Activated CD8-positive, alpha-beta memory T cell treated with anti-CD3 and anti-CD28 coated beads for 24 hours (primary cell): ENCODE measurements around the gene PSD.

Experiments used
- DNase-seq: peaks from one replicate; pipeline ENCODE4 v3.0.0-alpha.2; 2020

The PSD gene

DNA sequence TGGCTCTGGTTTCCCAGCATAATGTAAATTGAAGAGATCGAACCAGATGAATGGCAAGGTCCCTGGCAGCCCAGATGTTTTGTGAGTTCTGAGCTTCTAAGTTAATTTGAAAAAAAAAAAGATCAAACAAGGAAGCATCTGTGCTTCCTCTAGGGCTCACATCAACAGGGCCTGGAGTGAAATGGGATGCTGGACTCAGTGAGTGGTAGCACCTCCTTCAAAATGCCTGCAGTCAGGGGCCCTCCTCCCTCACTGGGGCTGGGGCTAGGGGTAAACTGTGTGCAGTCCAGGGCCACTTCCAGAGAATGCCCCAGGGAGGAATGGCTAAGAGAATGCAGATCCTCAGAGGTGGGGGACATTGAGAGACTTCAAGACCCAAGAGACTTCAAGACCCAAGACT is 19.8 kb upstream of the PSD start:
- no peak for DNase-seq

DNA sequence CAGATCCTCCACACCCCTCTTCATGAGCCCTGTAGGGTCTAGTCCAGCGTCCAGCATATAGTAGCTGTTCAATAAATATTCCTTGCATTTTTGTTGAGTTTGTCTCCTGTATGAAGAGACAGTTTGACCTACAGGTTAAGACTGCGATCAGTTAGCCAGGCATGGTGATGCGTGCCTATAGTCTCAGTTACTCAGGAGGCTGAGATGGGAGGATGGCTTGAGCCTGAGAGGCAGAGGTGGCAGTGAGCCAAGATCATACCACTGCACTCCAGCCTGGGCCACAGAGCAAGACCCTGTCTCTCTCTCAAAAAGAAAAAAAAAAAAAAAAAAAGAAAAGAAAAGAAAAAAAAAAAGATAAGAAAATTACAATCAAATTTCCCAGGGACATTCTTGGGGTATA is 18.9 kb upstream of the PSD start:
- DNase-seq: no peak

GRCh38 chr10:102436312-102436711 is 17.7 kb upstream of the PSD start:
- no peak for DNase-seq

GRCh38 chr10:102435529-102436233 is 17.1 kb upstream of the PSD start:
- peak; percentile 79 for DNase-seq

DNA sequence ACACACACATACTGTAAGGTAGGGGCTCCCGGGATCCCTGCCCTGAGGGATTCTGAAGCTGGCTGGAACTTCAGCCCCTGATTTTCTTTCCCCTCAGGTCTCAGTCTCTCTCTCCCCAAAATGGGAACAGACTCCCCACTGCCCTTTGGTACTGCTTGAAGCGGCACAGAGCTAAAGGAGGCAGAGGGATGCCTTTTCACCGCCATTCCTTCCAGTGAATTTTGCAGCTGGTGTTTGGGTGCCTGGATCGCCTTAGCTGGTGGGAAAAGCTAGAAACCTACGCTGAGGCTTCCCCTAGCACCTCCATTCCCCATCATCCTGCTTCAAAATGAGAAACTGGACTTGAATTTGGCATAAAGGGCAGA is 16.5 kb upstream of the PSD start:
- DNase-seq: no peak

DNA sequence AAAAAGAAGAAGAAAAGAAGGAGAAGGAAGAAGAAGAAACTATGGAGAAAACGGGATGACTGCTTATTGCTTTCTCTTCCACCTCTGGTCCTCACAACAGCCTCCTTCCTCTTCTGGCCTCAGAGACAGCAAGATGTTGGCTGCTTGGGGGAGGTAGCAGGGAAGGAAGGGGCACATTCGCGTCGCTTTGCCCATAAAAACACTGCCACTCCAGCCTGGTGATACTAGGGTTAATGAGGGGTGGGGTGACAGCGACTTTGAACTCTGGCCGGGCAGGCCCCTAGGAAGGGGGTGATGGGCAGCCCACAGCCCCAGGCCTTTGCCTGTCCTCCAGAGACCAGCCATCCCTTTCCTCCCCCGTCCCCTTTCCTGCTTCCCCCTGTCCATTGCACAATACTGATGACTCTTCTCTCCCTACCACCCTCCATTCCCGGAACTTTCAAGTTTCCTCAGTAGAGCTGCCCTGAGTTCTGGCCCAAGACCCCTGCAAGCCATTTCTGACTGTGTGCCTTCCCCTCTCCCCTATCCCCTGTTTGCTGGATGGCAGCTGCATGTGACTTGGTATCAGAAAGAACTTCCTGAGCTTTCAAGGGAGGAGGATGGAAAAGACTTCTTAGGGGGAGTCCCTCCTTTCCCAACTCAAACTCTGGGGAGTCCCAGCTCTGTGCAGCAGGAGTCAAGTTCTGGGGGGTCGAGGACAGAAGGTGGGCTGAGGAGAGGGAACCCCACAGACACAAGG is 16.0 kb upstream of the PSD start:
- DNase-seq: no peak

DNA sequence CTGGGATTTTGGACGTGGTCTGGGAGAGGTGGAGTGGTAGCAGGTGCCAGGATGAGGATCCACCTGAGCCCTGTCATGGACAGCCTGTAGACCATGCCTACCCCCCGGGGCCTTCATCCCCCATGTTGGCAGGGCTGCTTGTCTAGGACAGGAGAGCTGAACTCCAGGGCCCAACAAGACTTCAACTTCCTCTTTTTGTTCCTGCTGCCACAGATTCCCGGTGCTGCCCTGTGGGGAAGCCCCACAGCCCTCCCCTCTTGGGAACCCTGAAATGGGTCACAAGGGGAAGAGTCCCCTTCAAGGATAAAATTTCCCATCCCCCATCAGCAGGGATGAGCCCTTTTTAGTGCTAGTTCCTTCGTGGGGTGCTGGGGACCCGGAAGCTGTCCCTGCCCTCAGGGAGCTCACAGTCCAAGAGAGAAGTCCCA is 15.0 kb upstream of the PSD start:
- peak; percentile 71 for DNase-seq

DNA sequence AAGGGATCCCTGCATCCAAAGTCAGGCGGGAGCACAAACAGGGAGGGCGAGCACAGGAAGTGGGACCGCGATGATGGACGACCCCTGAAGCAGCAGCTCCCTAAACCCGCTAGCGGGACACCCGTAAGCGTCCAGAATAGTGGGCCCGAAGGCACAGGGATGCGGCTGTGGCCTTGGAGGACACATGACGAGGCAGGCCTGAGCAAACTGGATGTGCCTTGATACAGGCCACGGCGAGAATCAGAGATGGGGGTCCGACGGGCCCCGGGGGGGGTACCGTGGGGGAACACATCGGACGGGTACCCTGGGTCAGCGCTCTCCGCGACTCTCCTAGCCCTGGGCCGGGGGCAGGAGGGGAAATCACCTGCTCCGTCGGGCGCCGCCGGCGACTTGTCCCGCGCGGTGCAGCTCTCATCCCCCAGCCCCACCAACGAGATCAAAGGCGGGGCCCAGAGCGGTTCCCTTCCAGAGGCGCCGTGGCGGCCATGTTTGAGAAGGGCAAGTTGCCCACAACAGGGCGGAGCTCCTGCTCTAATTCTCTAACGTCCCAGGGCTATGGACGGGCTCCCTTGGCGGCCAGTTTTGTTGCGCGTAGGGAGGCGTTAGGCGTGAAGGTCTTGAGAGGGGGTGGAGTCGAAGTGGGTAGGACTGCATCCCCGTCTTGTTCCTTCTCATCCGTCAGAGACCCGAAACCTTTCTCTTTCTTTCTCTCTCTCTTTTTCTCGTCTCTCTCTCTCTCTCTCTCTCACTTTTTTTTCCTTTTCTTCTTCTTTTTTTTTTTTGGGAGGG is 13.8 kb upstream of the PSD start, which contains the start of gene CUEDC2:
Gene CUEDC2, minus strand, starts transcription at position 413 of the 789 bp plus-strand sequence. CDS start 7,386 bp downstream, outside the sequence.
- DNase-seq: peak; percentile 100

GRCh38 chr10:102431452-102432124 is 13.0 kb upstream of the PSD start:
- DNase-seq: no peak

GRCh38 chr10:102429468-102429867 is 10.9 kb upstream of the PSD start:
- DNase-seq: no peak

GRCh38 chr10:102426803-102427287 is 8.3 kb upstream of the PSD start:
- DNase-seq: no peak

GRCh38 chr10:102425444-102425843 is 6.9 kb upstream of the PSD start:
- no peak for DNase-seq

- DNase-seq: no peak
Observed at GRCh38 chr10:102424916-102425315, 6.3 kb upstream of the PSD start.

- no peak for DNase-seq
Observed at GRCh38 chr10:102424145-102424544, 5.6 kb upstream of the PSD start.

DNA sequence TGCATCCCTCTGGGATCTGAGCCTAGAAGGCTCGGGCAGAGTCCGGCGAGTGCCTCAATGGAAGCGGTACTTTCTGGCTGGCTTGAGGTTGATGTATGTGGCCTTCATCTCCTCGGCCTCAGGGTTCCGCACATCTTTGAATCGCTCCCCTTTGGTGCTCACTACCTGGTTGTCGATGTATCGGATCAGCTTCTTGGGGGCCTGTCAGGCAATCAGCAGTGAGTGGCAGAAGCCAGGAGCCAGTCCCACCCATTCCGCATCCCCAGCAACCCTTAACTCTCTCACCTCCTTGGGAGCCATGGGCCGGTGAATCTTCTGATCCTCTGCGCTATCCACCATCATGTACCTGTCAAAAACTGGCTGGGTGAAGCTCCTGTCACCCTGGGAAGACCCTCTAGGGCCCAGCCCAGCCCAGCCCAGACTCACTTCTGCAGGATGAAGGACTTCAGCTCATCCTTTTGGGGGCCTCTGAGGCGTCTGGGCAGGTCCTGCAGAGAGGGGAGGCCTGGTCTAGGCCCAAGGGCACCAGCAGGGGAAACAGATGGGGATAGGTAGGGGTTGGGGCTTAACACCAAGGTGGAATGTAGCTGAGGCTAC is 4.9 kb upstream of the PSD start:
- no peak for DNase-seq

DNA sequence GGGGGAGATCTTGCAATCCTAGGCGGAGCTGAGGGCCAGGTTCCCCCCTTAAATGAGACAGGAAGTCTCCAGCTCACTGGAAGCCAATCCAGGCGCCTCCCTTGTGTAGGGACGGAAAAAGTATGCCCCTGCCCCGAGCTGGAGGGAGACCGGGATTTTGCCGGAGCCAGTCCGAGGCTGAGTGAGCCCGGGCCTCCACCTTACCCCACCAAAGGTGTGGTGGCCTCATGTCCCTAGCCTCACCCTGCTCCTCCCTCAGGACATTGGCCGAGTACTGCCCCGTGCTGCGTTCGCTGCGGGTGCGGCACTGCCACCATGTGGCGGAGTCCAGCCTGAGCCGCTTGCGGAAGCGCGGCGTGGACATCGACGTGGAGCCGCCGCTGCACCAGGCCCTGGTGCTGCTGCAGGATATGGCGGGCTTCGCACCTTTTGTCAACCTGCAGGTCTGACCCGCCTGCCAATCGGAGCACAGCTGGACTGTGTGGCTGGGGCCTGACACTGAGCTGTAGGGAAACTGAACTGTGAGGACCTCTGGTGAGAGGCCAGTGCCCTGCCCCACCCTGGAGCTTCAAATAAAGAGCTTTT is 4.1 kb upstream of the PSD start:
- DNase-seq: peak; percentile 82

DNA sequence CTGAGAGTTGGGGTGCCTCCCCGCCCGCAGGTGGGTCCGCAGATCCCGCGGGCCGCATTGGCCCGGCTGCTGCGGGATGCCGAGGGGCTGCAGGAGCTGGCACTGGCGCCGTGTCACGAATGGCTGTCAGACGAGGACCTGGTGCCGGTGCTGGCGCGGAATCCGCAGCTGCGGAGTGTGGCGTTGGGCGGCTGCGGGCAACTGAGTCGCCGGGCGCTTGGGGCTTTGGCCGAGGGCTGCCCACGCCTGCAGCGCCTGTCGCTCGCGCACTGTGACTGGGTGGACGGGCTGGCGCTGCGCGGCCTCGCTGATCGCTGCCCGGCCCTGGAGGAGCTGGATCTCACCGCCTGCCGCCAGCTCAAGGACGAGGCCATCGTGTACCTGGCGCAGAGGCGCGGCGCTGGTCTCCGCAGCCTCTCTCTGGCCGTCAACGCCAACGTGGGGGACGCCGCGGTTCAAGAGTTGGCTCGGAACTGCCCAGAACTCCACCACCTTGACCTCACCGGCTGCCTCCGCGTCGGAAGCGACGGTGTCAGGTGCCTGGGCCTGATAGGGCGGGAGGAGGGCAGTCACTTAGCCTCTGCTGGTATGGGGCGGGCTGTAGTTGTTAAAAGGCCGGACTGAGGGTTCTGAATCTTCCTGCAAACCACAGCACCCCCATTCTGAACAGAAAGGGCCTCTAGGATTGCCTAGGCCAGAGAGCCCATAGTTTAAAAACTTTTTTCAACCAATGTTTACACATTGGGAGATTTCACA is 3.4 kb upstream of the PSD start:
- DNase-seq: peak; percentile 65

GRCh38 chr10:102421507-102421756 is 2.8 kb upstream of the PSD start:
- no peak for DNase-seq

DNA sequence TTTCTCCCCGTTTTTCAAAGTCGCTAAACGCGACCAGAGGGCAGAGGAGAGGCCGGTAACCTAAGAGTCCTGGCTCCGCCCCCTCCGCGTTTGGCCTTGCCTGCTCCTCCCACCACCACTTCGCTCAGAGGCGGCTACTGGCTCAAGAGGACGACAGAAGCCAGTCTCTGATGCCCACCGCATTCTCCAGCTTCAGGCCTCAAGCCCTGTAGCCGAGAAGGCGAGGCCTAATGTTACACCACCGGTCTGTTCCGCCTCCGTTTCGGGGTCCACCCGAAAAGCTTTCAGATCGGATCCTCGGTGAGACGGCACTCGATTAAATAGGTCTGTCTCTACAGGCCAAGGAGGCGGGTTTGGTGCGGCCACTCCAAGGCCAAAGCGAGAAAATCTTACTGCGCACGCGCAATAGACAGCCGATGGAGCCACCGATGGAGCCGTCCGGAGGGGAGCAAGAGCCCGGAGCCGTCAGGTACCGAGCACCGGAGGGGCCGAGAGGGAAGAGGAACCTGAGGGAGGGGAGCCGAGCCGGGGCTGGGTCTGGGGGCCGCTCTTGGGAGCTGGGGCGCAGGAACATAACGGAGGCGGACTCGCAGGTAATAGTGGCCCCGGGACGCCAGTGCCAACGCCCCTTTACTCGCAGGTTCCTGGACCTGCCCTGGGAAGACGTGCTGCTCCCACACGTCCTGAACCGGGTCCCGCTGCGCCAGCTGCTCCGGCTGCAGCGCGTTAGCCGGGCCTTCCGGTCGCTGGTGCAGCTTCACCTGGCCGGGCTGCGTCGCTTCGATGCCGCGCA is 2.3 kb upstream of the PSD start, which contains the start of gene FBXL15:
Gene FBXL15, plus strand, starts transcription at position 123 of the 793 bp plus-strand sequence. Its CDS starts 294 bp downstream, at position 417.
- peak; percentile 99 for DNase-seq

DNA sequence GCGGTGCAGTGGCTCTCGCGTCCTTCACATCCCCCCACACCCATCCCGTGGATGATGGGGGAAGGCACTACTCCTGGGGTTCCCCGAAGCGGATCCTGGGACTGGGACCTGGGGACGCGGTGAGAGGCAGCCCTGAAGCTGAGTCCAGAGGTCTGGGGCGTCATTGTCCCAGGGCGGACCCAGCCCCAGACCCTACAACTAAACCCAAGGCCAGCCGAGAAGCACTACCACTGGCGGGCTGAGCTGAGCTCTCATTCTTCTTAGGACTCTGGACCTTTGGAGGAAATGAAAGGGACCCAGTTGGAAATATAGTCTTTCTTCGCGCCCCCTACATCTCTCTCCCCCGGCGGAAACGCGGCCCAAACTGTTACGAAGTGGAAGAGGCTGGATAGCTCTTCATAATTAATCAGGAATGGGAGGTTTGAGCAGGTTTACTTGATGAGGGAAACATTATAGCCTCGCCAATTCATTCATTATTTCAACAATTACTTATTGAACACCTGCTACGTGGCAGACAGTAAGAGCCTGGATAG is 1.7 kb upstream of the PSD start:
- DNase-seq: peak; percentile 62
